GM19023 (cell line): ENCODE results near the gene KCNQ2.

Source experiments
- ATAC-seq: cut with Tn5 transposase; IDR thresholded peaks from one replicate; pipeline ENCODE4 v1.9.1; 2021; ENCODE audit warnings: mild to moderate bottlenecking, moderate library complexity; ENCODE audit not compliant: unreplicated experiment

The KCNQ2 gene

DNA sequence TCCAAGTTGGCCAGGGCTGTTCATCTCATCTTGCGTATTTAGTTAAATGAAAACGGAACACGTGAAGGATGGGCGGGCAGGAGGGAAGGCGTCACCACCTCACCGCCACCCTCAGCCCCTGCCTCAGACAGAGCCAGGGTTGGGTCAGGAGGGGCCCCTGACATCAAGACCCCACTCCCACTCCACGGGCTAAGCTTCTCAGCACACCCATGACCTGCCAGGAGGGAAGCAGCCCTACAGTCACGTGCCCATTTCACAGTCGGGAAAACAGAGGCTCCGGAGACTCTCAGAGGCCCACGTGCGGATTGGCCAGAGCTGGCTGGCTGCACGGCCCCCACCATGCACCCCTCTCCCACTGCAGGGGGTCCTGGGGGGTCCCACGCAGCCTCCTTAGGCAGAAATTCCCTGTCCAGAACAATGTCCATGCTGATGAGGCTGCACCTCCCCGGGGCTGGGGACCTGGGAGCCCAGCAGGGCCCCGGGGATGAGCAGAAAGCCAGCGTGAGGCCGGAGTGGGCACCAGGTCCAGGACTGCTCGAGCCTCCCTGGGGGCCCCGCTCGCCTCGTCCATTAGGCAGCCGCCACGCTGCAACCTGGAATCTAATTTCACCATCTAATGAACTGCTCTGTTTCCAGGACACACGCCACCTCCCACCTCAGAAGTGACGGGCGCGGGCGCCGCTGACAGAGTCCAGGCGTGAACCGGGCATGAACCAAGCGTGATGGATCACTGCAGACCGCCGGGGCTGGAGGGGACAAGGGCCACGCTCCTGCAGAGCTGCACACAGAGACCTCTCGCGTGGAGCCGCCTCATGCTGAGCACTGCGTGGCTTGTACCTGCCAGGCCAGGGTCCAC is 15.8 kb downstream of the KCNQ2 start:
- ATAC-seq = no peak

GRCh38 chr20:63455568-63455859 is 16.9 kb downstream of the KCNQ2 start:
- ATAC-seq = no peak

DNA sequence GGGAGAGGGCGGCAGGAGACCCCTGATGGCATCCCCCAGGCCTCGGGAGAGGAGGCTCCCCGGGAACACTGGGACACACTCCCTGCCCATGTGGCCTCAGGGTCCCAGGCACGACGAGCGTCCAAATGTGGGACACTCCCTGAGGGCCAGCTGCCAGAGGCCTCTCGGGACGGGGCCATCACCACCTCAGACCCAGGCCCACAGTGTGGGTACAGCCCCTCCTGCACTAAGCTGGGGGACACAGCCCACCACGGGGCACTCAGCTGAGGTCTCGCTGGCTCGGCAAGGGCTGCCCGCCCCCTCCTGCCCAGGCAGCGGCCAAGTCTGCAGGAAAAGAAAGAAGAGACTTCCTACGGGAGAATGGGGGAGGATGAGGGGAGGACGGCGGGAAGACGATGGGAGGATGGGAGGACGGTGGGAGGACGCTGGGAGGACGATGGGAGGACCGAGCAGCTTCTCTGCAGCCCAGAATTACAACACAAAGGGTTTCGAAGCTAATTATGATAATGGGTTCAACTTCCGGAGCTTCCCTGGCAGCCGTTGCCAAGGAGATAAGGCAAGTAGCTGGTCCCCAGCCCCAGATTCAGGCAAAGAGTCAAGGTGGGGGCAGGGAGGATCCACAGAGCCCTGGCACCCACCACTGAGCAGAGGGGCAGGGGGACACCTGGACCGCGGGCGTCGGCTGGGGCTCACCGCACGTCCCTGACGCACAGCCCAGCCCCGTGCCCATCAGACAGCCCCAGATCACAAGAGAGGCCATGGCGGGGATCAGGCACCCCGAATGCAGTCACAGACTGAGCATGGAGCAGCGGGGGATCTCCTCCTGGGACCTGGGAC is 17.5 kb downstream of the KCNQ2 start:
- no peak for ATAC-seq

DNA sequence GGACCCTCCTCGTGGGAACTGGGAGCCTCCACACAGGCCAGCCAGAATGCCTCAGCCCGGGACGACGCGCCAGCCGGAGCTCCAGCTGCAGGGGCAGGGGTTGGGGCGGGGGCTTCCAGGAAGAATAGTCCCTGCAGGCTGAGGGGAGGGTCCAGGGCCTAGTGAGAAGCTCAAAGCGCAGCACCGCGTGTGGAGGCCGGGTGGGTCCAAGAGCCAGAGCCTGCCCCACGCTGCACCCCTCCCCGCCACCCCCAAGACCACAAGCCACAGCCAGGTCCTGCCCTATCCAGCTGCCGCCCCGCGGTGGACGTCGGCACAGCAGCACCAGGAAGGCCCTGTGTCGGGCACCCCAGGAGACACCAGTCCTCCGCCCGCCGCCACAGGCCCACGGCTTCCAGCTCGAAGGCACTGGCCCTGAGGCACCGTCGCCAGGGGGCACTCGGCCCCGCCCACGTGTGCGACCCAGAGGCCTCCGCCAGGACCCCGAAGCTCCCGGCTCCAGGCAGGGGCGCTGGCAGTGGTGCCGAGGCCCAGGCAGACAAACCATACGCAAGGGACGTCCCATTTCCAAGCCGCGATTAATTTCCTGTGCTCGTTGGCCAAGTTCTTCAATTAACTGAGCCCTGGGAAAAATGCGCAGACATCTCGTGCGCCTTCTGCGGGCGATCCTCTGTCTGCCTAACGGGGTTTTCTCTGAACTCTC is 19.5 kb downstream of the KCNQ2 start:
- ATAC-seq = no peak

DNA sequence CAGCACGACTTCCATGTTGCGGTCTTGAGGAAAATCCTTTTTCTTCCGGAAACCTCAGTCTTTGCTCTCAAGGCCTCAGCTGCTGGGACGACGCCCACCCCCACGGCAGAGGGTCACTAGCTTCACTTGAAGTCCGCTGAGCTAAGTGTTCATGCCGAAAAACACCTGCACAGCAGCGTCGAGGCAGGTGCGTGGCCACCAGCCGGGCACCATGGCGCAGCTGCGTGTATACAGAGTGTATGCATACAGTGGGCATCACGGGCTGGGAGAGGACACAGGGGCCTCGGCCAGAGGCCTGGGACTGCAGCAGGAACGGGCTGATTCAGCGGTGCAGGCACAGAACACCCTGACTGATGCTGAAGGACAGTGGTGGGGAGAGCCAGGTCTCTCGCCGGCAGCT is 20.1 kb downstream of the KCNQ2 start:
- ATAC-seq = no peak

DNA sequence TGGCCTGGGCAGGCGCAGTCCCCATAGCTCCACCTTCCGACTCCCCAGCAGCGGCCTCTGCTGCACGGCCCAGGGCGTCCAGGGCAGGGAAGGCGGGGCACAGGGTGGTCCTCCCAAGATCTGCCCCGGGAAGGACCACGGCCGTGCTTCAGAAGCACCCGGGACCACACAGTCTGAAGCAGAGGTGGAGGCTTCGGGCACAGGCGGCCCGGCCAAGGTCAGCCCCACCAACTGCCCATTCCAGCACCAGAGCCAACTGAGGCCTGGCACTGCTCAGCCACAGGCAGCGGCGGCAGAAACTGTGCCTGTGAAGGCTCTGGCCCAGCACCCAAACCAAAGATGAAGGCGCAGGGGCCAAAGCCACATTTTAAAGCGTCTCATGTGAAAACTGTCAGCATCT is 20.6 kb downstream of the KCNQ2 start:
- no peak for ATAC-seq

GRCh38 chr20:63449796-63450730 is 22.4 kb downstream of the KCNQ2 start:
- ATAC-seq = no peak

- ATAC-seq = no peak
Observed at GRCh38 chr20:63449025-63449424, 23.4 kb downstream of the KCNQ2 start.

DNA sequence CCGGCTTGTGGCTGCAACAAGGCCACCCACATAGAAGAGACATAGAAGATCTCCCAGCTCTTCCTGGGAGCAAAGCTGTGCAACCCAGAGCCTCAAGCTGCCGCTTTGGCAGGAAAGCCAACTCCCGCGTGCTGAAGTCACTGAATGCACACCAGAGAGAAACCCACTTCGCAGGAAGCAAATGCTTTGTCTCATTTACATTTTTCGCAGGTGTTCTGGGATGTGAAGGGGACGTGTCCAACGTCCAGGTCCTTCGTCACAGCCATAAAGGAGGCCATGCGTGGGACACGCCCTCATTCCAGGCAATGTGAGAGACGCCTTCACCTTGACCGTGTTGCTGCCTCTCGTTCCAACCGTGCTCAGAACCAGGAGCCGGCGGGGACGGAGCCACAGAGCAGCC is 24.4 kb downstream of the KCNQ2 start:
- no peak for ATAC-seq

DNA sequence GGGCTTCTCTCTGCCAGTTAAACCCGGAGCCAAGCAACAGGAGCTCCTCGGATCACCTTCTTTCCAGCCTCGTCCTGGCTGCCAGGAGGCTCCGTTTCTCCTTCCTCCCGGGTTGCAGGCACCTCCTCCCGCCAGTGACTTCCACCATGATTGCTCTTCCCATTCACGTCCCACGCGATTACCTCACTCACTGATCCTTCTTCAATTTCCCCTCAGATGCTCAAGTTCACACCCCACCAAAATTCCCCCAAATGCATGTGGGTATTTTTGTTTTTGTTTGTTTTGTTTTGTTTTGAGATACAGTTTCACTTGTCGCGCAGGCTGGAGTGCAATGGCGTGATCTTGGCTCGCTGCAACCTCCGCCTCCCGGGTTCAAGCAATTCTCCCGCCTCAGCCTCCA is 25.1 kb downstream of the KCNQ2 start:
- no peak for ATAC-seq

DNA sequence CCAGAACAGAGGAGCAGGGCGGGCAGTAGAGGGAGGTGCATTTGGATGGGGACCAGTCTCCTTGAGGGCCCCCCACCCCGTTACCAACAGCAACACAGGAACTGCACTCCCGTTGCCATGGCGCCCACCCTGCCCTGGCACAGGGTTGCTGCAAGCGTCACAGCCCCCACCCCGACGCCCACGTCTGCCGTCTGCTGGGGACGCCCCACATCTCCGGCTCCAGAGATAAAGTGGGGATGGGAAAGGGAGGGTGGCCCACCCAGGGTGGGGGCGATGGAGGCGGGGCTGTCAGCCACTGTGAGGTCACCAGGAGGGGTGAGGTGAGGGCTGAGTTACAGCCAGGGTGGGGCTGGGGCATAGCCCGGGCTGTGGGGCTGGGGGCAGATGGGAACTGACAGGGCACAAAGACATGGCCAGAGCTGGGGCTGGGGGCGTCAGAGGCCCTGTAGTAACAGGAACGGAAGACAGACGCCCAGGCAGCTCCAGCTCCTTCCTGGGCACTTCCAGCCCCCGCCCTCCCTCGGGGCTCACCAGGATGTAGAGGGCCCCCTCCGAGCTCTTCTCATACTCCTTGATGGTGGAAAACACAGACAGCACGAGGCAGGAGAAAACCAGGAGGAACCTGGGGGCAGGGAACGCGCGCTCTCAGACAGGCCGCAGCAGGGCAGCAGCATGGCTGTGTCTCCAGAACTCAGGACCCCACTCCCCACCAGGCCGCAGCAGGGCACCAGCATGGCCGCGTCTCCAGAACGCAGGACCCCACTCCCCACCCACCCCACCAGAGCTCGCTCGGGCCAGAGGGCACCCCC is 26.0 kb downstream of the KCNQ2 start:
- no peak for ATAC-seq

DNA sequence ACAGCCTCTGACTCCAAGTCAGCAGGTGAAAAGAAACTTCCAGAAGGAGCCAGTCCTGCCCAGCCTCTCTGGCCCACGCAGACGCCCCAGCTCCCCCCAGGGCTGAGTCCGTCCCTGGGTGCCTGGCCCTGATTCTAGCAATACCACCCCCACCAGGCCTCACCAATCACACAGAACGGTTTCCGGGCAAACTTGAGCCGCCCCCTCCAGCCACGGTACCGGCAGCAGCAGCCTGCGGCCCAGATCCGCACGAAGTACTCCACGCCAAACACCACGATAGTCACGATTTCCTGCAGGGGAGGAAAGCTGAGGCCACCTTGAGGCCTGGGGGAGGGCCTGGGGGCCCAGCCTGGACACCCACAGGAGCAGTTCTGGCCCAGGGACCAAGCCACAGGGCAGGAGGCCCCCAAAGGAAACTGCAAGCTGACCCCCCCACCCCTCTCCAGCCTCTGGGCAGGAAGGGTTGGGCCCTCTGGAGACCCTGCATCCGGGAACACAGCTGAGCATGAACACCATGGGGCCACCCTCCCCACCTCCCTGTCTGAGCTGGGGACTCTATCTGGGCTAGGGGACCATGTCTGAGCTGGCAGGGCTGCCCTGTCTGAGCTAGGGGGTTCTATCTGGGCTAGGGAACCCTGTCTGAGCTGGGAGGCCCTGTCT is 27.2 kb downstream of the KCNQ2 start:
- ATAC-seq = no peak

DNA sequence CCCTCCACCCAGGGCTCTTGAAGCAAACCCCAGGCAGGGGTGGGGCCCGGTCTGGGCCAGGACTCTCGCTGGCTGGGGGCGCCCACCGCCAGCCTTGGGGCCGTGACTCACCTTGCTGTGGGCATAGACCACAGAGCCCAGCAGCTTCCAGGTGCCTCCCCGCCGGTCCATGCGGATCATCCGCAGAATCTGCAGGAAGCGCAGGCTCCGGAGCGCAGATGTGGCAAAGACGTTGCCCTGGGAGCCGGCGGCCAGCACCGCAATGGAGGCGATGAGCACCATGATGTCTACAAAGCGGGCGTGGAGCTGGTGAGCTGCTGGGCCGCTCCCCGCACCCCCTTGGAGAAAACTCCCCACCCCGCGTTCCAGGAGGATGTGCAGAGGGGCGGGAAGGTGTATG is 27.9 kb downstream of the KCNQ2 start:
- no peak for ATAC-seq

GRCh38 chr20:63443606-63444395 is 28.7 kb downstream of the KCNQ2 start:
- no peak for ATAC-seq

DNA sequence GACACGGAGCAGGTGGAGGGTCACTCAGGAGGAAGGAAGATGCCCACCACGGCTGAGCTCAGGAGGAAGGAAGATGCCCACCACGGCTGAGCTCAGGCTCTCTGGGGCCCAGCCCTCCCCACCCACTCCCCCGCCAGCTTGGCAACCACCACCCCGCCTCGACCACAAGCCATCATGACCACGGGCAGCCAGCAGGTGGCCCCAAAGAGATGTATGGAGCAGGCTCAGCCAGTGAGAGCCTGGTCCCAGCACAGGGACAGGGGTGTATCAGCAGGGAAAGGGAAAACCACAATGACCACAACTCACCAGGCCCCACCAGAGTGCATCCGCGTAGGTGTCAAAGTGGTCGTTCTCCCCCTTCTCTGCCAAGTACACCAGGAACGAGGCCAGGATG is 30.4 kb downstream of the KCNQ2 start:
- no peak for ATAC-seq

- ATAC-seq = no peak
Observed at GRCh38 chr20:63441136-63442099, 31.0 kb downstream of the KCNQ2 start.

- ATAC-seq = no peak
Observed at GRCh38 chr20:63440366-63440955, 32.0 kb downstream of the KCNQ2 start.
